HG03139 (cell line): ENCODE measurements around the gene SSBP4.

Source experiments
- ATAC-seq: cut with Tn5 transposase; IDR thresholded peaks from one replicate; pipeline ENCODE4 v1.9.1; 2021; ENCODE audit not compliant: unreplicated experiment

SSBP4 gene

DNA sequence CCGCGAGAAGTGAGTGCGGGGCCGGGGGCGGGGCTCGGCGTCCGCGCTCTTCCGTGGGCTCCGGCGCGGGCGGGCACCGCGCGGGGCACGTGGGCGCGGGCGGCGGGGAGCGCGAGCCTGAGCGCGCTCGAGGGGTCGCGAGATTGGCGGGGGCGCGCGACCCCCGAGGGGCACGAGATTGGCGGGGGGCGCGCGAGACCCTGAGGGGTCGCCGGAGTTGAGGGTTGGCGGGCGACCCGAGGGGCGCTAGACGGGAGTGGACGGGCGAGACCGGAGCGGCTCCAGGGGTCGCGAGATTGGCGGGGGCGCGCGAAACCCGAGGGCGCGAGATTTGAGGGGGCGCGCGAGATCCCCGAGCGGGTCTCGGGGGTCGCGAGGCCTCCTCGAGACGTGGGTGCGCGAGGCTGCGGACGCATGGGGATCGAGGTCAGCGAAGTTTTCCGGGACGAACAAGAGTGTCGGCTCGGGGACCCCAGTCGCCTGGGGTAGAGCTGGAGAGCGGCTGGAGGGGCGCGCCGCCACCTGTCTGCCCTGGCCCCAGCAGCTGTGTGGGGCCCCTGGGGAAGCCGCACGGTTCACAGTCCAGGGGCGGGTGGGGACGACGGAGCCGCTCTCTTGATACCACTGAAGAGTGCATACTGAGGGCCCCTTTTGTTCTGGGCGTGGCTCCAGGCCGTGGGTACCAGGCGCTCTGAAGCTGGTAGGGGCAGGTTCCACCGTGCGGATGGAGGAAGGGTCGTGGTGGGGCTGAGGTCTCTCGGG is 682 bp downstream of the SSBP4 start:
- ATAC-seq = no peak

DNA sequence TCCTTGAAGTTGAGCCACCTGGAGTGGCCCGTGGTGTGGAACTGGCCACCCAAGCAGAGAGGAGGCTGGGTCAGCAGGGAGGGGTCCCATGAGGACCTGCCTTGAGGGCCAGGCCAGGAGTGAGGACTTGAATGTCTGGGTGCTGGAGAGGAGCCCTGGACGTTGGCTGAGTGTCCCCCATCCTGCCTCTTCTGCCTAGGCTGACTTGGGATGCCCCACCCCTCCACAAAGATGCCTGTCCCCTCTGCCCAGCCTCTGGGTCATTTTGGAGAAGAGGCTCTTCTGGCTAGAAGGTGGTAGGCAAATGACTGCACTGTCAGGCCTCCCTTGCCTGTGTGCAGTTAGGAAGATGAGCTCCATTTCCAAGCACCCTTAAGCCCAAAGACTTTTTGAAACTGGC is 1.7 kb downstream of the SSBP4 start:
- ATAC-seq = no peak

DNA sequence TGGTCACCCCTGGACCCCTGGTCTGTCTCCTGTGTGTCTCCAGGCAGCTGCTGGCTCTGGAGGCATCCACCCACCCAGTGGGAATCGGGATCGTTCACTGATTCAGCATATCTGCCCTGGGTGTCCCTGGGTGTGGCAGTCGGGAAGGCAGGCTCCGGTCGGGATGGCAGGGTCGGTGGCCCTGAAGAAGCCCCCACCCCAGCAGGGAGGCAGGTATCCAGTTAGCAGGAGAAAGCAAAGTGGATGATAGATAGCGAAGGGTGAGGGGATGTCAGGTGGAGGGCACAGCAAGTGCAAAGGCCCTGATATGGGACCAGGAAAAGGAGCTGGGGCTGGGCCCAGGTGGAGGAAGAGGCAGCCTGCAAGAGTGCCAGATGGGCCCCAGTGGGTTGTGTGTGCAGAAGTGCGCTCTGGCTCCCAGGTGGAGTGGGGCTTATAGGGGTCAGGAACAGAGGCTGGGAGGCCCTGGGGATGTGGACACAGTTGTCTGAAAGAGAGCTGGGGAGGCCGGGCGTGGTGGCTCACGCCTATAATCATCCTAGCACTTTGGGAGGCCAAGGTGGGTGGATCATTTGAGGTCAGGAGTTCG is 2.3 kb downstream of the SSBP4 start:
- ATAC-seq = no peak

DNA sequence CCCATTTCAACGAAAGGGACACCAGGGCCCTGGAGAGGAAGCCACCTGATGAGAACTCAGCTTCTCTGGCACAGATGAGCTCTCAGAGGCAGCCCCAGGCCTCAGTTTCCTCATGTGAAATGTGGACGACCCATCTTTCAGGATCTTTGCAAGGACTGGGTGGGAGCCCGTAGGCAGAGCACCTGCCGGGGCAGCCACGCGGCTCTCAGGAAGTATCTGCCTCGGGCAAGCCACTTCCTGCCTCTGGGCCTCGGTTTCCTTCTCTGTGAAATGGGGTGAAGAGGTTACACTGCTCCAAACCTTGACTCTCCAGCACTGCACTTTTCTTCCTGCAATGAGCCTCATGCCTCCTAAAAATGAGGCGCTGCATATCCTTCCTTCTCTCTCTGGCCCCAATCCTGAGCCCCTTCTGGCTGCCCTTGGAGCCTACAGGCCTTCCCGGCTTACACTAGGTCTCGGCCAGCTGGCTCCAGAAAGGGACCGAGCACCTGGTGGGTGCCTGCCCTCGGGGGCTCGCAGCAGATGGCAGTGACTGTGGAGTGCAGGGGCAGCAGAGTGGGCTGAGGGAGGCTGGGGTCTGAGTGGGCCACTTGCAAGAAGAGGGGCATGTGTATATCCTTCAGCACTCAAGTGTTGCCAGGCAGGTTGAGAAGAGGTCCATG is 3.5 kb downstream of the SSBP4 start:
- ATAC-seq = no peak

DNA sequence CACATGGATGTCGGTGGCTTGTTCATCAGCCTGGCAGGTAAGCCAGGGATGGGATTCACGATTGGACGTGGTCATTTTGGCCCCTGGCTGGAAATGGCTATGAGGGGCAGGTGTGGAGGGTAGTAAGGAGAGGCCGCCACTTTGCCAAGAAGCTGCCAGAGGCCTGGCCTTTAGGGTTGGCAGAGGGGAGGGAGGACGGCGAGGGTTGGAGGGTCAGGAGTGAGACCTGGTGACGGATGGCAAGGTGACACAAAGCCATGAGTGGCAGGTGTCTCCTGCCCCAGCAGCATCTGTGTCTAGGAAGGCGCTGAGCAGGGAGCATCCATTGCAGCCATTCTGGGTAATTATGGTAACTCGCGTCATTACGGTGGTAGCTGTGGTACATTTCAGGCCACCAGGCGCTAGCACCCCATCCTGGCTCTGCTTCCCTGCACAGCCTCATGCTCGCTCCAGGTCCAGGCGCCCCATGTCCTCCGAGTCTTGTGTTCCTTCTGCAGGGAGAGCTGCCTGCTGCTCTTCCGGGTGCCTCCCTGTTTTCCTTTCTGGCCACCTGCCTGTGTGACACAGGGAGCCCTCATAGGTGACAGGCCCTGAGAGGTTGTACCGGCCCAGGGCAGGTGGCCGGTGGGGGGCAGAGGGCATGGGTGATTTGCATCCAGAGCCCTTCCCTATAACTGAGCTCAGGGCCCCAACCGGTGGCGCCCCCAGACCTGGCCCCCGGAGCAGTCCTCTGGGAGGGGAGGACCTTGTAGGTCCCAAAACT is 4.2 kb downstream of the SSBP4 start:
- no peak for ATAC-seq

DNA sequence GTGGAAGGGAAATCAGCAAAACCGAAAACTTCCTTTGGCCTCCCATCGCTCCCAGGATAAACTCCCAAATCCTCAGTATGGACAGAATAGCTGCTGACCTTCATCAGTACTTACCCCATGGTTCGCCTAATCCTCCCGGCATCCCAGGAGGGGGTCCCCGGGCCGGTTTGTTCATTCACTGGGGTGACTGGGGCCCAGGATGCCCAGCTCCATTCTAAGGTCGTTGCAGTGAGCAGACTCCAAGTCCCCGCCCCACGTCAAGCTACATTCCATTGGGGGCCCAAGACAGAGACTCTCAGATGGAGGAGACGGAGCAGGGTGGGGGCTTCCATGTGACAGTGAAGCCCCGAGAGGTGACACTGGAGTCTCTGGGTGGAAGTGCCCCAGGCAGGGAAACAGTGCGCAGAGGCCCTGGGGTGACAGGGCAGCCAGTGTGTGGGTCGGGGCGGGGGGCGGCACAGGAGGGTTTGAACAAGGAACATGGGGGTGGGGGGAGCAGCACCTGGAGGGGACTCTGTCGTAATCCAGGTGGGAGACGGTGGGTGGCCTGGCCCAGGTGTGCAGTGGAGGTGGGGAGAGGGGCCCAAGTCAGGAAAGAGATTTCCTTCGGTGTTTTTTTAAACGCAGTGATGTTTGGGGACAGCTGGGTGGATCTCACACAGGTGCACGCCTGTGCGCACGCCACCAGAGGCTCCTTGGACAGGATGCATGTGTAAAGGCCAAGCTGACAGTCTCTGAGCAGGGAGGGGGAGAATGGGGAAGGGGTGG is 5.1 kb downstream of the SSBP4 start:
- ATAC-seq = no peak

DNA sequence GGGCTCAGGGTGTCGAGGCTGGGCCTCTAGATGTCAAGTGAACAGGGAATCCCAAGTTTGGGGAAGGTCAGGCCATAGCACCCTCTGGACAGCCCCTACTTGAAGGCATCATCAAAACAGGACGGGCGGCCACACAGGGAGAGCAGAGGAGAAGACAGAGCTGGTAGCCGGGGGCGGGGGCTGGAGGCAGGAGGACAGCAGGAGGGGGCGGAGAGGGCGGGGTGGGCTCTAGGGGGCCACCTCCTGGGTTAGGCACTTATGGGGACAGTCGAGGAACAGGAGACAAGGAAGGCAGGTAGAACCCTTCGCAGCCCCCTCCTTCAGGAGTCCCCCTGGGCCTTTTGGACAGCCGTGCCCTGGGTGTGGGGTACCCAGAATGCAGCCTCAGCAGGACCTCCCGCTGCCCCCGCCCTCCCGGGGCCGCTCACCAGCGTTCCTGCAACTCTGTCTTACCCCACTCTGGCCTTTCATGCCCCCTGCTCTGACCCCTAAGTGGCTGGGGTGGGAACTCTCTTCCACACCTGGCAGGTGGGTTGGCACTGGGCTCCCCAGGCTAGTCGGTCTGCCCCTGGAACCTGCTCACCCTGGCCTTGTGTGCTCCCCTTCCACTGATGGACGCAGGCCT is 5.8 kb downstream of the SSBP4 start:
- no peak for ATAC-seq

DNA sequence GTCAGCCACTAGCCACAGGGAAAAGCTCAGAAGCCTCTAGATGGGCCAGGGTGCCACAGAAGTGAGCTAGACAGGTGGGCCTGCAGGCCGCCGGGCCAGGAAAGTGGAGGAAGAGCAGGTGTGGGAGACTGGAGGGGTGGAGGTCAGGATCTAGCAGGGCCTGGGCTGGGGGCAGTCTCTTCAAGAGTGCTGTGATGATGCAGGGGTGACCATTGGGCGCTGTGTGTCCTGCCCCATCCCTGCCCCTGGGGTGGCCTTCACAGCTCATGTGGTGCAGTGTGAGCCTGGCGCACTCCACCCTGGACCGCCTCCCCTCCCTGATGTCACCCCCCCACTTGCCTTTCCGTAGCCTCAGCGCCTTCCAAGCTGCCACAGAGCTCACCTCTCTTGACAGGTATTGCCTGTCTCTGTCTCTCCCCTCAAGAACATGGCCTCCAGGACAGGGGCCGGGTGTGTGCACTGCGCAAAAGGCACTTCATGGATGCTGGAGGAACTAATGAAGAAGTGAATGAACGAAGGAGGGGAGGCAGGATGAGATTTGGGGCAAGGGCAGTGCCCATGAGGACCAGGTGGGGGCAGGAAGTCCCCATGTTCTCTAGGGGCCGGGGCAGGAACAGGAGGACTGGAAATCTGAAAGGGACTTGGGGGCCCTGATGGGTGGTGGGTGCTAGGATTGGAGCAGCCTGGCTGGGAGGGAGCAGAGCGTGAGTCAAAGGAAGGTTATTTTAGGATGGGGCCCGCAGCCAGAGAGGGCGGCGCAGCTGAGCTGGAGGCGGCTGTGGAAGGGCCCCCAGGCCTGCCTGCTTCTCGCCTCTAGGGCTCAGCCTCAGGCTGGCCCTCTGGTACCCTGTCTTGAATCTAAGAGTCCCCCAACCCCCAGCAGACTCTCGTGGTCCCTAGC is 6.6 kb downstream of the SSBP4 start:
- ATAC-seq = no peak

DNA sequence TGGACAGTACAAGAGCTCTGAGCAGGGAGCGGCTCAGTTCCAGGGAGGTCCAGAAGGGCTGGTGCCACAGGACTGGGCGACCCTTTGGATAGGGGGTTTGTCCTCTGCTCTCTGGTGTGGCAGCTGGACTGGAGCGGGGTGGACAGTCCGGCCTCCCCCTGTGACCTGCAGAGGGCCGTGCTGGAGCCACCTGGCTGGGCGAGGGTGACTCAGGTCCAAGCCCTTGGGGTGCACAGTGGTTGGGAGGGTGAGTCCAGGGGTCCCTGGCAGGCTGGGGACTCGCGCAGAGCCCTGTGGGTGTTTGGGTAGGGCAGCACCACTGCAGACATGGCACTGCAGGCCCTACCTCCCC is 7.2 kb downstream of the SSBP4 start:
- ATAC-seq = no peak

DNA sequence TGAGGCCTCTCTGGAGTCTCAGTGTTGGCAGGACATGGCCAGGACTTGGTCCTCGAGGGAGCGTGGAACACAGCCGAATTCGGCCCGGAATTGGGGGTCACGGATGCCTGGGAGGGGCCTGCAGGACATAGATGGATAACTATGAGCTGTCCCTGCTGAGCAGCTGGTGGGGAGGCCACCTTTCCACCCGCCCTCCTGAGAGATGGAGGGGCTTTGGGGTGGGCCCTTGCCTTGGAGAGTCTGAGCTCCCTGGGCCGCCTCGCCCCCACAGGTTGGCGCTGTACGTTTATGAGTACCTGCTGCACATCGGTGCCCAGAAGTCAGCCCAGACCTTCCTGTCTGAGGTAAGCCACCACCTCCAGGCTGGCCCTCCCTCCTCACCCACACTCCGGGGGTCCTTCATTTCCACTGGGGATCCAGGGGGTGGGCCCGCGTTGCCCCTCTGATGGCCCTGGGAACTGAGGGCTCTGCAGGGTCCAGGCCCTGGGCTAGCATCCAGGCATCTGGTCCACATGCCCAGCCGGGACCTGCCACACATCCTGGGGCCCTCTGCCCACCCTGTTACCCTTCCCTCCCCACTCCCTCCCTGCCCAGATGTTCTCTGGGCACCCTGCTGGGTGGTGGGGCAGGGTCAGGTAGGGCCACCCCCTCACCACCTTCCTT is 8.0 kb downstream of the SSBP4 start:
- no peak for ATAC-seq

DNA sequence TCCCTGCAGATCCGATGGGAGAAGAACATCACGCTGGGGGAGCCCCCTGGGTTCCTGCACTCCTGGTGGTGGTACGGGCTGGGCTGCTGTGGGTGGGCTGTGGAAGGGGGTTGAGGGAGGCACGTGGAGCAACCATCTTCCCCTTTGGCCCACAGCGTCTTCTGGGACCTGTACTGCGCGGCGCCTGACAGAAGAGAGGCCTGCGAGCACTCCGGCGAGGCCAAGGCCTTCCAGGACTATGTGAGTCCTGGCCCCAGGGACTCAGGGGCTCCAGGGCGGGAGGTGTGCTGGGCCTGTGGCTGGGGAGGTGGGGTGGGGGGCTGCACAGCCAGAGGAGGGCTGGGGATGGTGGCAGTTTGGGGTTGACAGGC is 8.5 kb downstream of the SSBP4 start:
- ATAC-seq = no peak

DNA sequence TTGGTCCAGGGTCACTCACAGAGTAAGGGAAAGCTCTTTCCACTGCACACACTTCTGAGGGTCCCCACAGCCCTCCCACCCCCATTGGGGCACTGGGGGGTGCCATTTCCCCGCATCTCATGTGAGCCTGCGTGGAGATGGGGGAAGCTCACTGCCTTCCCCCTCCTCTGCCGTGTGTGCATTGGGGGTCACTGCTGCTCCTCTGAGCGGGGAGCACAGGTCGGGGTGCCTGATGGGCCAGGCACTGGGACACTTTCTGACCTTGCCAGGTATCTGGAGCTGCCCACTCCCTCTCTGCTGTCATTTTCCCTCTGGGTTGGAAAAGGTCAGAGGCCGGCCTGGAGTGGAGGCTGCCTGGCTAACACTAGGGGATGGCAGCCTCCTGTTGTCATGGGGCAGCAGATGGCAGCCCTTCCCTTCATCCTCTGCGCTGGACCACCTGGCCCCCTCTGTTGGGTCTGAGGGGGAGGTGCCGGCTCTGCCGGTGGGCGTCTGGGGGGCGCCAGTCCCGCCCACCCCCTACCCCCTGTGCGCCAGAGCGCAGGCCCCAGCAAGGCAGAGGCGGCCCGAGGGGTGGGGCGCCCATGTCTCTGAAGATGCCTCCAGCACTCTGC is 9.1 kb downstream of the SSBP4 start:
- ATAC-seq = no peak

DNA sequence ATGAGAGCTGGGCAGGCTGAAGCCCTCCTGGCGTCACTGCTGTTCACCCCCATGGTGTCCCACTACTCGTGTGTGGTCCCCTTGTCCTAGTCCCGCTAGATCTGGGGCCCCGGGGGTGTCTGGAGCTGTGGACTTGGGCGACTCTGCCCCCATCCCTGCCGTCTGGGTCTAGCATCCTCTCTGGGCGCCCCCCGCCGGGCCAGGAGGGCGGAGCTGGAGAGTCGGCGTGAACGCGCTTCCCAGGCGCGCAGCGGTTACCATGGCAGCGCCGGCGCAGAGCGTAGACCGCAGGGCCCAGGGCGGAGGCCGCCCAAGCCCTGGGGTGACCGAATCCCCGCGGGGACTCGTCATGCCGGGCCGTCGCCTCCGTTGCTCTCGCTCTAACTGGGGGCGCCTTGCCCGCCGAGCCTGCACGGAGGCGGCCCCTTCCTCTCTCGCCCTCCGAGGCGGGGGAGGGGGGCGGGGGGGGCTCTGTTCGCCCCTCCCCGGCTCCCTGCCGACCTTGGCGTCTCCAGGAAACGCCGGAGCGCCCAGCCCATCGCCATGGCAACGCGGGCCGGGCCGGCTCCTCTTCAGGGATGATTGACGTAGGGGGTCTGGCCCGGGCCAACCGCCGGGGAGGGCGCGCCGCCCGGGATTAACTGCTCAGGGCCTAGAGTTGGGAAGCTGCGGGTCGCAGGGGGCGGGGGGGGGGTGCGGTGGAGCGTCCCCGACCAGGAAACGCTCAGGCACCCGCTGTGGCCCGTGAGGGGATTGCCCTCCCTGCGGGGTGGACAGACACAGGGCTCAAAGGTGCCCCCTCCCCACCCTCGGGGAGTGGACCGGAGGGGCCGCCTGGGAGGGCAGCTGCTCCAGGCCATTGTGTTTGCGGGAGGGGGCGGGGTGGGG is 9.8 kb downstream of the SSBP4 start:
- ATAC-seq = peak; percentile 45

DNA sequence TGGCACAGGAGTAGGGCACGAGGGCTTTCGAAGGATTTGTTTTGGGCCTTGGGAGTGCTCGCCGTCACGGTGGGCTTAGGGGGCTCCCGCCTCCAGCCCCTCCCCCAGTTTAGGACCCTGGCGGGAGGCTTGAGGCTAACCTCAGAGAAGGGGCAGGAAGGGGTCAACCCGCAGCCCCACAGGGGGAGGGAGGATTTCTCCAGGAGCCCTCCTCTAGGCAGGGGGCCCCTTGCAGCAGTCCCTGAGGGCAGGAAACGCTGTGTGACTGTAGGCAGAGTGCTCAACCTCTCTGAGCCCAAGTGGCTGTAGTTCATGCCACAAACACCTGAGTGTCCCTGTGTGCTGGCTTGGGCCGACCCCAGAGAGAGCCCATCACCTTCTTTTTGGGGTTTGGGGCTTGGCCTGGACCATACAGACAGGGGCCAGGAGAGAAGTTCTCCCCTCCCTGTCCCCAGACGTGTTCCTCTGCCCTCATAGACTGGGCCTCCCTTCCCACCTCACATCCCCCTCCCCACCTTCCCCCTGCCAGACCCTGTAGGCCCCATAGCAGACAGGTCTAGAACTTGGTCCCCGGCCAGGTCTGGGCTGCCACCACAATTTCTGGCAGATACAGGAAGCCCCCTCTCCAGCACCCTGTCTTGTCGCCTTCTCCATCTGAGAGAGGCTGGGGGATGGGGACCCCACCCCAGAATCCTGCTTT is 10.7 kb downstream of the SSBP4 start:
- no peak for ATAC-seq

DNA sequence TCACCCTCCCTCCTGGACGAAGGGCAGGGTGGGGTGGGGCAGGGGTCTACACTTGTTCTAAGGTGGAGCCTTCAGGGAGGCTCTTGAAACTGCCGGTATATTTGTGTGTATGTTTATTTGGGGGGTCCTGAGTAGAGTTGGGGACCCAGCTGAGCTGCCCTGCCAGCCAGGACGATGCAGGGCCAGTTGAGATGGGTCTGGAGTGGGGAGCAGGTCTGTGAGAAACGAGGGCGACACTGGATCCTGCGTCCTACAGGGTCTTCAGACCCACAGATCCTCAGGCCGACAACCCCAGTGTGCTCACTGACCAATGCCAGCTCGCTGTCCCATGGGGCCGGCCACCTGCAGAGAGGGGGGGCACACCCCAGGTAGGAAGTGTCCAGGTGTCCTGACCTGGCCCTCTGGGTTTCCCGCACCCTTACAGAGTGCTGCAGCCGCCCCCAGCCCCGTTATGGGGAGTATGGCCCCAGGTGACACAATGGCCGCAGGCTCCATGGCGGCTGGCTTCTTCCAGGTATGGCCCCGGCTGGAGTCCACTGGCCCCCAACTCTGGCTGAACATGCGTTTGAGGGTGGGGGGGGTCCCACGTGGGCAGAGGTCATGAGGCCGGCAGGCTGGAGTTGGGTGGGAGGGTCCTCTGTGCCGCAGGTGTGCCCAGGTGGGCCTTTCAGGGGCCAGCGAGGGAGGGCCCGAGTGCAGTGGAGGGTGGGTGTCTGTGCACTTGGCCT is 11.4 kb downstream of the SSBP4 start:
- no peak for ATAC-seq
